HG02588 (cell line): Measurements from ENCODE around the gene SSTR4.

ENCODE experiments used
- ATAC-seq: cut with Tn5 transposase; IDR thresholded peaks from one replicate; pipeline ENCODE4 v1.9.1; 2021; ENCODE audit warnings: mild to moderate bottlenecking, moderate library complexity; ENCODE audit not compliant: unreplicated experiment

The SSTR4 gene

GRCh38 chr20:23063168-23063567 lies 28.1 kb downstream of the SSTR4 start:
- no peak for ATAC-seq

- ATAC-seq = no peak
These were observed 28.5 kb downstream of the SSTR4 start for GRCh38 chr20:23063581-23063980.

- ATAC-seq = no peak
These were observed 30.4 kb downstream of the SSTR4 start for GRCh38 chr20:23065266-23066201.

GRCh38 chr20:23066772-23067171 lies 31.7 kb downstream of the SSTR4 start:
- ATAC-seq = no peak

- no peak for ATAC-seq
These were observed 33.2 kb downstream of the SSTR4 start for GRCh38 chr20:23068283-23068682.

GRCh38 chr20:23069108-23069507 lies 34.0 kb downstream of the SSTR4 start:
- no peak for ATAC-seq

- no peak for ATAC-seq
These were observed 36.3 kb downstream of the SSTR4 start for GRCh38 chr20:23071398-23071797.

GRCh38 chr20:23071996-23072395 lies 36.9 kb downstream of the SSTR4 start:
- ATAC-seq = no peak

GRCh38 chr20:23072892-23073586 lies 37.9 kb downstream of the SSTR4 start:
- ATAC-seq = no peak

GRCh38 chr20:23074052-23074451 lies 38.9 kb downstream of the SSTR4 start:
- ATAC-seq = no peak

GRCh38 chr20:23077277-23077676 lies 42.2 kb downstream of the SSTR4 start:
- no peak for ATAC-seq

- no peak for ATAC-seq
These were observed 43.4 kb downstream of the SSTR4 start for GRCh38 chr20:23078351-23079015.

GRCh38 chr20:23079016-23079351 lies 43.9 kb downstream of the SSTR4 start:
- no peak for ATAC-seq

- ATAC-seq = no peak
These were observed 44.8 kb downstream of the SSTR4 start for GRCh38 chr20:23079926-23080325.

- ATAC-seq = no peak
These were observed 45.4 kb downstream of the SSTR4 start for GRCh38 chr20:23080521-23080920.

- no peak for ATAC-seq
These were observed 46.2 kb downstream of the SSTR4 start for GRCh38 chr20:23081263-23081819.

- ATAC-seq = no peak
These were observed 47.9 kb downstream of the SSTR4 start for GRCh38 chr20:23082846-23083552.

GRCh38 chr20:23083553-23084220 lies 48.6 kb downstream of the SSTR4 start:
- no peak for ATAC-seq

GRCh38 chr20:23084282-23084844 lies 49.3 kb downstream of the SSTR4 start:
- no peak for ATAC-seq

- no peak for ATAC-seq
These were observed 49.8 kb downstream of the SSTR4 start for GRCh38 chr20:23084845-23085365.
